Endothelial cell of umbilical vein (primary cell): ENCODE measurements around the gene S100A16. TPM values are rescaled to one million over a fixed set of nuclear protein-coding genes. Genes with fewer than 3 reads are reported as not detected.

Experiments used
- BruUV-seq: library from RNA; stranded (reverse); fragments of 400-500 nt; replicated peaks from 2 replicates; lab custom pipeline; 2021; lab: Mats Ljungman, UMichigan
- CTCF ChIA-PET: fragments of 300-600, 350-600 bp; sonication (Branson Sonifier 250); formaldehyde crosslinking; loops from one replicate; lab custom pipeline; 2021; ENCODE audit warnings: antibody characterized with exemption, inconsistent platforms; lab: Charles Lee
- POLR2A ChIA-PET: fragments of 300-600, 350-600 bp; sonication (Branson Sonifier 250); formaldehyde crosslinking; loops from one replicate; lab custom pipeline; 2021; ENCODE audit warnings: antibody characterized with exemption, inconsistent platforms; lab: Charles Lee
- DNase-seq: peaks from one replicate; pipeline ENCODE4 v3.0.0-alpha.2; 2011; ENCODE audit warnings: low read depth, low spot score
- FAIRE-seq: peaks from 2 replicates; lab custom pipeline; 2011; peaks lifted over from hg19 to GRCh38; lab: Jason Lieb, UNC
- H2AFZ ChIP-seq: 2 replicates; pipeline ENCODE4 v1.6.0; 2012; ENCODE audit warnings: low read depth, low read length, control low read depth, inconsistent platforms
- H3K27ac ChIP-seq: 2 replicates; pipeline ENCODE4 v1.5.1; 2011; ENCODE audit warnings: low read depth, mild to moderate bottlenecking, control low read depth, low read length, moderate library complexity; ENCODE audit not compliant: insufficient read depth
- H3K27me3 ChIP-seq, 2 experiments: 2 replicates each; pipeline versions ENCODE4 v1.6.0 to v1.6.1; 2011; ENCODE audit warnings: low read length in 2 of 2, mixed read lengths in 1 of 2; ENCODE audit not compliant: control insufficient read depth in 2 of 2, insufficient read depth in 2 of 2
- H3K36me3 ChIP-seq, 2 experiments: 2 replicates in 1 of 2; 3 replicates in 1 of 2; pipeline ENCODE4 v1.5.1; 2011; ENCODE audit warnings: low read length in 2 of 2, mild to moderate bottlenecking in 1 of 2, moderate library complexity in 1 of 2; ENCODE audit not compliant: control insufficient read depth in 2 of 2, insufficient read depth in 2 of 2; ENCODE audit errors: extremely low read depth in 1 of 2
- H3K4me1 ChIP-seq: 3 replicates; pipeline ENCODE4 v1.5.1; 2011; ENCODE audit warnings: mild to moderate bottlenecking, low read length; ENCODE audit not compliant: control insufficient read depth, insufficient read depth; ENCODE audit errors: extremely low read depth
- H3K4me2 ChIP-seq: 2 replicates; pipeline ENCODE4 v1.6.1; 2011; ENCODE audit warnings: low read length, control low read depth, mixed read lengths; ENCODE audit not compliant: insufficient read depth
- H3K4me3 ChIP-seq, 3 experiments: fragments of 200-600 bp in 1 of 3; sonication (generic), shearing (Covaris generic) in 1 of 3; replicated peaks in 1 of 3; 2 replicates each; pipeline ENCODE4 v1.5.1; 2011 to 2016; ENCODE audit warnings: control low read depth in 3 of 3, low read length in 3 of 3, mild to moderate bottlenecking in 2 of 3, inconsistent platforms in 1 of 3, low read depth in 1 of 3, moderate library complexity in 1 of 3; ENCODE audit not compliant: insufficient read depth in 1 of 3
- H3K79me2 ChIP-seq: 2 replicates; pipeline ENCODE4 v1.6.0; 2012; ENCODE audit warnings: low read length, inconsistent platforms; ENCODE audit not compliant: control insufficient read depth, insufficient read depth
- H3K9ac ChIP-seq: replicated peaks from 2 replicates; pipeline ENCODE3; 2011; ENCODE audit warnings: low read length, control low read depth; ENCODE audit not compliant: insufficient read depth; ENCODE audit errors: extremely low read depth
- H3K9me1 ChIP-seq: replicated peaks from 3 replicates; pipeline ENCODE4 v1.6.0; 2011; ENCODE audit warnings: mild to moderate bottlenecking, low read length; ENCODE audit not compliant: control insufficient read depth, insufficient read depth; ENCODE audit errors: extremely low read depth
- H3K9me3 ChIP-seq: replicated peaks from 2 replicates; pipeline ENCODE4 v1.5.1; 2012; ENCODE audit warnings: low read length, inconsistent platforms; ENCODE audit not compliant: control insufficient read depth, insufficient read depth
- H4K20me1 ChIP-seq: replicated peaks from 2 replicates; pipeline ENCODE3; 2011; ENCODE audit warnings: mild to moderate bottlenecking, low read length; ENCODE audit not compliant: control insufficient read depth, insufficient read depth; ENCODE audit errors: extremely low read depth
- CTCF ChIP-seq, 2 donors: IDR thresholded peaks; 1 replicate in 1 of 2; 2 replicates in 1 of 2; pipeline ENCODE4 v1.5.1; 2011; ENCODE audit warnings: low read length in 2 of 2, mild to moderate bottlenecking in 2 of 2, moderate library complexity in 2 of 2, control low read depth in 1 of 2, inconsistent platforms in 1 of 2, low read depth in 1 of 2; ENCODE audit not compliant: insufficient read depth in 1 of 2; ENCODE audit errors: extremely low read depth in 1 of 2
- EZH2 ChIP-seq: IDR thresholded peaks from 2 replicates; pipeline ENCODE4 v1.6.1; 2012; ENCODE audit warnings: borderline replicate concordance, low read depth, mild to moderate bottlenecking, moderate library complexity, low read length, inconsistent platforms; ENCODE audit not compliant: severe bottlenecking
- FOS ChIP-seq: IDR thresholded peaks from 2 replicates; pipeline ENCODE4 v1.6.1; 2011; ENCODE audit warnings: mild to moderate bottlenecking, low read length, moderate library complexity, borderline replicate concordance; ENCODE audit not compliant: insufficient read depth
- GATA2 ChIP-seq: IDR thresholded peaks from 2 replicates; pipeline ENCODE4 v1.7.0; 2011; ENCODE audit warnings: low read depth, mild to moderate bottlenecking, moderate library complexity, mixed read lengths, low read length; ENCODE audit not compliant: insufficient read length, insufficient read depth
- JUN ChIP-seq: IDR thresholded peaks from 2 replicates; pipeline ENCODE4 v1.6.1; 2011; ENCODE audit warnings: borderline replicate concordance, low read depth; ENCODE audit not compliant: insufficient read length, insufficient read depth
- MYC ChIP-seq: IDR thresholded peaks from one replicate; pipeline ENCODE4 v1.6.1; 2011; ENCODE audit warnings: mild to moderate bottlenecking, low read depth, low read length
- POLR2A ChIP-seq: IDR thresholded peaks from 2 replicates; pipeline ENCODE4 v1.6.1; 2012; ENCODE audit warnings: low read depth, mild to moderate bottlenecking, control low read depth, low read length
- POLR2AphosphoS5 ChIP-seq: IDR thresholded peaks from 2 replicates; pipeline ENCODE4 v1.6.1; 2012; ENCODE audit warnings: low read depth, mild to moderate bottlenecking, control low read depth, low read length, moderate library complexity; ENCODE audit not compliant: insufficient read depth
- dilution Hi-C: fragments of 300-500 bp; cut with MboI; formaldehyde crosslinking; loops from one replicate; pipeline ENCODE4 v1.15.0; 2019; ENCODE audit warnings: low sequenced_read_pairs; ENCODE audit not compliant: extremely low pct_ligation_motif_present
- intact Hi-C: fragments of 100-400 bp; cut with micrococcal nuclease; formaldehyde crosslinking; loops from one replicate; pipeline ENCODE4 v1.10.0; 2022
- polyA plus RNA-seq, 4 experiments: library from polyadenylated mRNA; depleted of rRNA in 3 of 4; stranded (reverse) in 3 of 4; unstranded in 1 of 4; fragments of >200 nt; gene quantifications; 2 replicates each; pipeline versions ENCODE4 v1.2.1 to v1.2.3, GENCODE V29; 2011 to 2012; ENCODE audit warnings: missing spikeins in 1 of 4
- total RNA-seq: library from RNA; stranded (reverse); gene quantifications from 2 replicates; pipeline ENCODE4 v1.2.3, GENCODE V29; 2021
- TF ChIP-seq, protein P1 (sequence below): IDR thresholded peaks from 2 replicates; pipeline ENCODE4 v1.6.1; 2011; ENCODE audit not compliant: insufficient read depth, insufficient read length

Gene S100A16
- total and polyA plus RNA-seq, 2 donors (not counting 3 experiments of a cell fraction or from before 2014, with no cell fraction given) = 701 to 1,770 TPM

GRCh38 chr1:153606194-153606593, 6.7 kb downstream of the S100A16 start:
- no peak for TF ChIP-seq MYC
- TF ChIP-seq POLR2AphosphoS5 = no peak
- TF ChIP-seq GATA2 = no peak
- no peak for TF ChIP-seq FOS
- no peak for TF ChIP-seq POLR2A
- TF ChIP-seq CTCF (IDR thresholded peaks at IDR 0.05; ENCODE audit: extremely low read depth in 1 of 2, insufficient read depth in 1 of 2, low read depth in 1 of 2, low read length in 2 of 2) = no peak
- TF ChIP-seq, protein P1, sequence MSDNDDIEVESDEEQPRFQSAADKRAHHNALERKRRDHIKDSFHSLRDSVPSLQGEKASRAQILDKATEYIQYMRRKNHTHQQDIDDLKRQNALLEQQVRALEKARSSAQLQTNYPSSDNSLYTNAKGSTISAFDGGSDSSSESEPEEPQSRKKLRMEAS = no peak
- TF ChIP-seq EZH2 = no peak
- no peak for TF ChIP-seq JUN
- no peak for DNase-seq
- Histone ChIP-seq H3K36me3 (peaks cover 13% of the 10 kb centered on the region in 2 experiments), H3K27ac (no peak overlapping the region), H3K9me3 (no peaks in the 10 kb centered on the region), H3K4me2 (no peak overlapping the region), H3K79me2 (peaks cover 27% of the 10 kb centered on the region), H4K20me1 (no peaks in the 10 kb centered on the region), H3K27me3 (no peaks in the 10 kb centered on the region), H3K9me1 (no peaks in the 10 kb centered on the region), H3K4me3 (no peak overlapping the region), H2AFZ (no peak overlapping the region), H3K4me1 (peaks cover 39% of the 10 kb centered on the region), H3K9ac (peak overlapping the region; percentile 9)
- BruUV-seq = no TSS peak
- FAIRE-seq = no peak
- ChIA-PET POLR2A (interaction anchor here (0.6 to 4.9 kb wide), 8 partner anchors 8 to 370 kb away, joined by 3 to 28 read pairs (median 7); partner anchors contain the start of genes CHTOP and S100A14), CTCF (interaction anchor here (2.2 to 7.7 kb wide), 3 partner anchors 21 to 34 kb away, joined by 13 to 54 read pairs (median 42); partner anchors contain the start of genes CHTOP, S100A1 and S100A13)
- dilution Hi-C loops = no loop called here
- intact Hi-C loops = no loop called here
